ENCODE data around the gene ZBTB46.

Gene ZBTB46

GRCh38 chr20:63826753-63827152, 4.3 kb downstream of the ZBTB46 start:
- no peak overlapping the region for H3K27ac ChIP-seq
- TF ChIP-seq, protein P1, sequence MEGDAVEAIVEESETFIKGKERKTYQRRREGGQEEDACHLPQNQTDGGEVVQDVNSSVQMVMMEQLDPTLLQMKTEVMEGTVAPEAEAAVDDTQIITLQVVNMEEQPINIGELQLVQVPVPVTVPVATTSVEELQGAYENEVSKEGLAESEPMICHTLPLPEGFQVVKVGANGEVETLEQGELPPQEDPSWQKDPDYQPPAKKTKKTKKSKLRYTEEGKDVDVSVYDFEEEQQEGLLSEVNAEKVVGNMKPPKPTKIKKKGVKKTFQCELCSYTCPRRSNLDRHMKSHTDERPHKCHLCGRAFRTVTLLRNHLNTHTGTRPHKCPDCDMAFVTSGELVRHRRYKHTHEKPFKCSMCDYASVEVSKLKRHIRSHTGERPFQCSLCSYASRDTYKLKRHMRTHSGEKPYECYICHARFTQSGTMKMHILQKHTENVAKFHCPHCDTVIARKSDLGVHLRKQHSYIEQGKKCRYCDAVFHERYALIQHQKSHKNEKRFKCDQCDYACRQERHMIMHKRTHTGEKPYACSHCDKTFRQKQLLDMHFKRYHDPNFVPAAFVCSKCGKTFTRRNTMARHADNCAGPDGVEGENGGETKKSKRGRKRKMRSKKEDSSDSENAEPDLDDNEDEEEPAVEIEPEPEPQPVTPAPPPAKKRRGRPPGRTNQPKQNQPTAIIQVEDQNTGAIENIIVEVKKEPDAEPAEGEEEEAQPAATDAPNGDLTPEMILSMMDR (conservative IDR thresholded peaks at IDR 0.05): no peak
- TF ChIP-seq ZFX (IDR thresholded peaks at IDR 0.05): no peak

GRCh38 chr20:63825331-63826118, 5.5 kb downstream of the ZBTB46 start:
- H3K27ac ChIP-seq: no peak overlapping the region
- TF ChIP-seq ZFX (IDR thresholded peaks at IDR 0.05): no peak
- TF ChIP-seq, protein P1 (conservative IDR thresholded peaks at IDR 0.05): no peak

DNA sequence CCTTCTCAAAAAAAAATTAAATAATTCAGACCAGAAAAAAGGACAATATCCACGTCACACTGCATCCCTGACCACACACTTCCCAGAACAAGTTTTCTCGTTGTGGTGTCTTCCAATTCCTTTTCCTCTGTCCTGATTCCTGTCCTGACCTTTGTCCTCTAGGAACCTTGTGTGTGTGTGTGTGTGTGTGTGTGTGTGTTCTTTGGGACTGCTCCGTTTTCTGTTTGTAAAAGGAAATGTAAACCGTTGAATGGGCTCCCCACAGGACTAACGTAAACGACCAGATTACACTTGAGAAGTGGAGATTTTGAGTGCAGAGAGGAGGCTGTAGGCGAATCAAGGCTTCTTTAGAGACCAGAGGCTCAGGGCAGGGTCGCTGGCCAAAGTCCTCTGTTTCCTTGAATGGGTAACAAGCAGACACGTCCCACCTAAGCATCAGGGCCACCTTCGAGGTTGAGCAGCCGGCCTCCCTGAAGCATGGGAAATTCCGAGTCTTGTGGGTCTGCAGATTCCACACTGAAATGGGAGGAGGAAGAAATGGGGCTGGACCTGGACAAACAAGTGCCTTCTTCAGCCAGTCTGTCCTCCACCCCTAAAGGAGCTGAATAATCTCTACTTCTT, 7.3 kb downstream of the ZBTB46 start:
- no peak overlapping the region for H3K27ac ChIP-seq
- TF ChIP-seq, protein P1 (conservative IDR thresholded peaks at IDR 0.05): no peak
- TF ChIP-seq ZFX (IDR thresholded peaks at IDR 0.05): no peak

- H3K27ac ChIP-seq: no peak overlapping the region
- TF ChIP-seq, protein P1 (conservative IDR thresholded peaks at IDR 0.05): no peak
- TF ChIP-seq ZFX (IDR thresholded peaks at IDR 0.05): no peak
Measured at GRCh38 chr20:63822276-63822696, 8.8 kb downstream of the ZBTB46 start.

GRCh38 chr20:63821811-63822210, 9.3 kb downstream of the ZBTB46 start:
- H3K27ac ChIP-seq: no peak overlapping the region
- no peak for TF ChIP-seq ZFX (IDR thresholded peaks at IDR 0.05)
- TF ChIP-seq, protein P1 (conservative IDR thresholded peaks at IDR 0.05): no peak

DNA sequence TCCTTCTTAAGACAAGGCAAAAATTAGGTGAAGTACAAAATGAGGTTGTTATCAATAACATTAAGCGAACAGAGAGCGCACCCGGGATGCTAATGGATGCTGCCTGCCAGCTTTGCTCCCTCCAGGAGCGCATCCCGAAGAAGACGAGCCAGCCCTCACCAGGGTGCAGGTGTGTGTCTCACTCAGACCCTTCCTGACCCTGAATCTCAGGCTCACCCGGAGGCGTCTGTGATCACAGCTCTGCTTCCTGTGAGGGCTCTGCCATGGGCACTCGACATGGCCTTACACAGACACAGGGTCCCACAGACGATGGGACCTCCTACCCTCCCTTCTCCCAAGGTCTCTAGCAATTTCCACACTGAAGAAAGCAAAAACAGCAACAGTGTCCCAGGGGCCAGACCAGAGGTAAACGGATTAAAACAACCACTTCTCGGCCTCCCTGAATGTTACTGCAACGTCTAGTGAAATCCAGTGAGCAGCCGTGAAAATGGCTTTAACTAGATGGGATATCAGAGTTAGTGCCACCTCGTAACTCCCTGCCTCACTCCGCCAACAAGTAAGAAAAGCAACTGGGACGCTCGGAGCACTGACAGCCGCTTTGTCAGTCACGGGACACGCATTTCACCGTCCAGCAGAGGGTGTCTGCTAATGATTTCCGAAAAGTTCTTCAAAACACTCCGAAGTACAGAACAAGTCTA, 11.7 kb downstream of the ZBTB46 start:
- H3K27ac ChIP-seq: no peak overlapping the region
- TF ChIP-seq, protein P1 (conservative IDR thresholded peaks at IDR 0.05): no peak; the same call in 1 of the 2 replicates
- TF ChIP-seq ZFX (IDR thresholded peaks at IDR 0.05): no peak

Data from C4-2B (cell line).